GM23338 (cell line): ENCODE results near the gene CNNM2. TPM values are rescaled to one million over a fixed set of nuclear protein-coding genes. Genes with fewer than 3 reads are reported as not detected.

Experiments
- ATAC-seq: fragments of 200-7000 bp; cut with Tn5 transposase; 3 replicates; pipeline ENCODE4 v1.9.1; 2020
- DNase-seq: peaks from one replicate; pipeline ENCODE4 v3.0.0-alpha.2; 2015; ENCODE audit warnings: low spot score
- H2AFZ ChIP-seq: fragments of 200-600 bp; sonication (generic); 2 replicates; pipeline ENCODE4 v1.8.0; 2016; ENCODE audit warnings: antibody characterized with exemption, mild to moderate bottlenecking, moderate library complexity
- H3F3A ChIP-seq: fragments of 200-600 bp; sonication (generic); replicated peaks from 2 replicates; pipeline ENCODE4 v1.8.0; 2017; ENCODE audit warnings: antibody characterized with exemption, mixed run types, low read depth
- H3K27ac ChIP-seq: fragments of 200-600 bp; sonication (generic); 2 replicates; pipeline ENCODE4 v1.6.1; 2016; ENCODE audit warnings: low read depth
- H3K27me3 ChIP-seq: fragments of 200-600 bp; sonication (generic); 2 replicates; pipeline ENCODE4 v1.8.0; 2016; ENCODE audit warnings: mild to moderate bottlenecking, mixed run types, moderate library complexity; ENCODE audit not compliant: insufficient read depth
- H3K36me3 ChIP-seq: fragments of 200-600 bp; sonication (generic); 2 replicates; pipeline ENCODE4 v1.8.0; 2016; ENCODE audit warnings: mild to moderate bottlenecking; ENCODE audit not compliant: insufficient read depth
- H3K4me1 ChIP-seq: fragments of 200-600 bp; sonication (generic); 2 replicates; pipeline ENCODE4 v1.8.0; 2016; ENCODE audit warnings: mild to moderate bottlenecking, moderate library complexity; ENCODE audit not compliant: insufficient read depth
- H3K4me2 ChIP-seq: fragments of 200-600 bp; sonication (generic); 2 replicates; pipeline ENCODE4 v1.7.1; 2017; ENCODE audit warnings: mixed run types
- H3K4me3 ChIP-seq: fragments of 200-600 bp; sonication (generic); 2 replicates; pipeline ENCODE4 v1.6.1; 2016; ENCODE audit warnings: mixed run types
- H3K79me2 ChIP-seq: fragments of 200-600 bp; sonication (generic); replicated peaks from 2 replicates; pipeline ENCODE4 v1.8.0; 2017; ENCODE audit warnings: mild to moderate bottlenecking; ENCODE audit not compliant: insufficient read depth
- H3K9me2 ChIP-seq: fragments of 200-600 bp; sonication (generic); 2 replicates; pipeline ENCODE4 v1.8.0; 2017; ENCODE audit not compliant: insufficient read depth
- H4K20me1 ChIP-seq: fragments of 200-600 bp; sonication (generic); replicated peaks from 2 replicates; pipeline ENCODE4 v1.8.0; 2017; ENCODE audit warnings: mild to moderate bottlenecking; ENCODE audit not compliant: insufficient read depth
- H3K27ac Mint-ChIP-seq: 2 replicates; pipeline ENCODE4 v1.8.0; 2020; ENCODE audit warnings: inconsistent platforms, mild to moderate bottlenecking, moderate library complexity, mixed read lengths
- H3K27me3 Mint-ChIP-seq: 3 replicates; pipeline ENCODE4 v1.8.0; 2022; ENCODE audit warnings: low read depth, mild to moderate bottlenecking, moderate library complexity, mixed read lengths, inconsistent platforms; ENCODE audit not compliant: insufficient read depth, poor library complexity
- H3K36me3 Mint-ChIP-seq: 3 replicates; pipeline ENCODE4 v1.8.0; 2021; ENCODE audit warnings: low read depth, mild to moderate bottlenecking, inconsistent platforms, moderate library complexity, mixed read lengths
- H3K4me1 Mint-ChIP-seq: 3 replicates; pipeline ENCODE4 v1.8.0; 2020; ENCODE audit warnings: mild to moderate bottlenecking, inconsistent platforms, mixed read lengths
- H3K4me3 Mint-ChIP-seq: 3 replicates; pipeline ENCODE4 v1.8.0; 2021; ENCODE audit warnings: moderate library complexity, mild to moderate bottlenecking, inconsistent platforms, mixed read lengths
- H3K9me3 Mint-ChIP-seq: 3 replicates; pipeline ENCODE4 v1.8.0; 2020; ENCODE audit warnings: moderate library complexity, mild to moderate bottlenecking, inconsistent platforms, mixed read lengths
- CREB1 ChIP-seq: fragments of 250-450 bp; sonication (Bioruptor Pico); IDR thresholded peaks from 2 replicates; pipeline ENCODE4 v1.5.0; 2020; ENCODE audit warnings: low read depth, mild to moderate bottlenecking, moderate library complexity
- ETS1 ChIP-seq: IDR thresholded peaks from 2 replicates; pipeline ENCODE4 v1.6.1; 2016; ENCODE audit warnings: antibody characterized with exemption
- EZH2phosphoT487 ChIP-seq: fragments of 200-600 bp; sonication (generic); IDR thresholded peaks from one replicate; pipeline ENCODE4 v1.8.1; 2018; ENCODE audit warnings: antibody characterized with exemption; ENCODE audit not compliant: unreplicated experiment
- JUNB ChIP-seq: IDR thresholded peaks from one replicate; pipeline ENCODE4 v1.6.1; 2016; ENCODE audit warnings: antibody characterized with exemption; ENCODE audit not compliant: unreplicated experiment
- NANOG ChIP-seq: IDR thresholded peaks from 2 replicates; pipeline ENCODE4 v1.6.1; 2016; ENCODE audit warnings: antibody characterized with exemption, borderline replicate concordance
- REST ChIP-seq: IDR thresholded peaks from one replicate; pipeline ENCODE4 v1.6.1; 2018; ENCODE audit warnings: antibody characterized with exemption; ENCODE audit not compliant: unreplicated experiment
- STAT1 ChIP-seq: IDR thresholded peaks from one replicate; pipeline ENCODE4 v1.6.1; 2016; ENCODE audit warnings: antibody characterized with exemption; ENCODE audit not compliant: unreplicated experiment
- ZNF462 ChIP-seq: fragments of 250-450 bp; sonication (Bioruptor Pico); IDR thresholded peaks from 2 replicates; pipeline ENCODE4 v1.5.0; 2020; ENCODE audit warnings: mild to moderate bottlenecking, moderate library complexity
- polyA plus RNA-seq: library from polyadenylated mRNA; unstranded; fragments of >200 nt; fragmentation: Nextera tagmentation; extraction: Ambion mirVana; gene quantifications from 2 replicates; pipeline ENCODE4 v1.2.1, GENCODE V29; 2016
- total RNA-seq: library from RNA; depleted of rRNA; stranded (reverse); fragments of >200 nt; shearing (Covaris generic); gene quantifications from 2 replicates; pipeline ENCODE4 v1.2.3, GENCODE V29; 2014

Gene CNNM2
- total and polyA plus RNA-seq, 2 experiments from 2014 or later, result 4.5 to 31.3 TPM

GRCh38 chr10:103078676-103079075 lies 160.6 kb downstream of the CNNM2 start (continued):
- TF ChIP-seq ZNF462 (no peak), CREB1 (CRISPR knock-in tag) (no peak), ETS1 (no peak), EZH2phosphoT487 (no peak), STAT1 (no peak)

- no peaks in the 10 kb centered on the region for H3K27me3 ChIP-seq
- ATAC-seq, result no peak
- no peak for DNase-seq
Measured at GRCh38 chr10:103079100-103079499, 161.0 kb downstream of the CNNM2 start.

More at GRCh38 chr10:103079100-103079499, 161.0 kb downstream of the CNNM2 start:
- TF ChIP-seq NANOG (no peak), REST (no peak), JUNB (no peak)
- Histone ChIP-seq H3K4me2 (no peak overlapping the region), H4K20me1 (no peaks in the 10 kb centered on the region), H3K9me2 (no peaks in the 10 kb centered on the region), H3K27ac (no peak overlapping the region), H3F3A (no peaks in the 10 kb centered on the region), H2AFZ (no peak overlapping the region), H3K36me3 (no peaks in the 10 kb centered on the region), H3K79me2 (no peaks in the 10 kb centered on the region), H3K4me3 (no peak overlapping the region), H3K4me1 (no peaks in the 10 kb centered on the region)
- Mint-ChIP-seq H3K4me1 (peaks cover 7% of the 10 kb centered on the region; the same call in 2 of the 3 replicates), H3K4me3 (no peak overlapping the region), H3K27me3 (no peaks in the 10 kb centered on the region), H3K9me3 (no peaks in the 10 kb centered on the region), H3K36me3 (peaks cover 13% of the 10 kb centered on the region), H3K27ac (no peak overlapping the region)
